OCI-LY7 (cell line): Measurements from ENCODE around the gene FBXO7. TPM values are rescaled to one million over a fixed set of nuclear protein-coding genes. Genes with fewer than 3 reads are reported as not detected.

Experiments
- BruUV-seq: library from RNA; stranded (reverse); fragments of 400-500 nt; replicated peaks from 2 replicates; lab custom pipeline; 2021; lab: Mats Ljungman, UMichigan
- CTCF ChIA-PET: fragments of 300-600 bp; sonication (Branson Sonifier 250); formaldehyde crosslinking; loops from one replicate; lab custom pipeline; 2022; ENCODE audit warnings: antibody characterized with exemption; ENCODE audit not compliant: unreplicated experiment; lab: Charles Lee
- POLR2A ChIA-PET: fragments of 300-600 bp; sonication (Branson Sonifier 250); formaldehyde crosslinking; loops from one replicate; lab custom pipeline; 2022; ENCODE audit warnings: antibody characterized with exemption; lab: Charles Lee
- DNase-seq: peaks from one replicate; pipeline ENCODE4 v3.0.0-alpha.2; 2015; ENCODE audit warnings: low spot score
- H2AFZ ChIP-seq: fragments of 200-600 bp; sonication (generic), shearing (Covaris generic); 2 replicates; pipeline ENCODE4 v1.6.1; 2014; ENCODE audit warnings: mild to moderate bottlenecking, antibody characterized with exemption, low read length, moderate library complexity
- H3K27ac ChIP-seq: fragments of 200-600 bp; sonication (generic); 2 replicates; pipeline ENCODE4 v1.5.1; 2014; ENCODE audit warnings: mixed run types, low read depth, mild to moderate bottlenecking, moderate library complexity, low read length, inconsistent platforms; ENCODE audit not compliant: poor library complexity, severe bottlenecking
- H3K36me3 ChIP-seq: fragments of 200-600 bp; sonication (generic); 2 replicates; pipeline ENCODE4 v1.6.1; 2014; ENCODE audit warnings: mild to moderate bottlenecking, antibody characterized with exemption, low read length, moderate library complexity, mixed read lengths; ENCODE audit not compliant: insufficient read depth
- H3K4me1 ChIP-seq: fragments of 200-600 bp; sonication (generic); 2 replicates; pipeline ENCODE4 v1.5.1; 2014; ENCODE audit warnings: mild to moderate bottlenecking, low read length; ENCODE audit not compliant: insufficient read depth, poor library complexity, severe bottlenecking
- H3K4me2 ChIP-seq: fragments of 200-600 bp; sonication (generic); 2 replicates; pipeline ENCODE4 v1.6.1; 2014; ENCODE audit warnings: mild to moderate bottlenecking, low read length
- H3K4me3 ChIP-seq: fragments of 200-600 bp; sonication (generic); 2 replicates; pipeline ENCODE4 v1.5.1; 2014; ENCODE audit warnings: mild to moderate bottlenecking, low read depth, low read length; ENCODE audit not compliant: poor library complexity, severe bottlenecking
- H3K79me2 ChIP-seq: fragments of 200-600 bp; sonication (generic); 2 replicates; pipeline ENCODE4 v1.6.1; 2016; ENCODE audit warnings: low read depth, mild to moderate bottlenecking, low read length, moderate library complexity, mixed read lengths; ENCODE audit not compliant: insufficient read depth
- H3K9me2 ChIP-seq: fragments of 200-600 bp; sonication (generic); 2 replicates; pipeline ENCODE4 v1.6.1; 2016; ENCODE audit warnings: mild to moderate bottlenecking, low read length, mixed read lengths; ENCODE audit not compliant: insufficient read depth
- H3K9me3 ChIP-seq: fragments of 200-600 bp; sonication (generic); 2 replicates; pipeline ENCODE4 v1.6.1; 2014; ENCODE audit warnings: mild to moderate bottlenecking, mixed run types, low read length, mixed read lengths
- H4K20me1 ChIP-seq: fragments of 200-600 bp; sonication (generic); 2 replicates; pipeline ENCODE4 v1.6.1; 2014; ENCODE audit warnings: mild to moderate bottlenecking, antibody characterized with exemption, low read length, moderate library complexity, mixed read lengths; ENCODE audit not compliant: insufficient read depth
- CTCF ChIP-seq: fragments of 200-600 bp; sonication (generic); conservative IDR thresholded peaks from 2 replicates; pipeline ENCODE4 v1.5.1; 2014; ENCODE audit warnings: mild to moderate bottlenecking, antibody characterized with exemption, low read length, moderate library complexity, mixed read lengths
- EZH2phosphoT487 ChIP-seq: fragments of 200-600 bp; sonication (generic); IDR thresholded peaks from 2 replicates; pipeline ENCODE4 v1.6.1; 2018; ENCODE audit warnings: low read depth, borderline replicate concordance, mild to moderate bottlenecking, mixed run types, antibody characterized with exemption, low read length, moderate library complexity, mixed read lengths
- intact Hi-C: fragments of 100-400 bp; cut with micrococcal nuclease; formaldehyde crosslinking; loops from one replicate; pipeline ENCODE4 v1.10.0; 2022; ENCODE audit not compliant: unreplicated experiment
- total RNA-seq, 2 experiments: library from RNA; depleted of rRNA in 1 of 2; stranded (reverse); fragments of >200 nt in 1 of 2; shearing (Covaris generic) in 1 of 2; gene quantifications; 2 replicates each; pipeline ENCODE4 v1.2.3, GENCODE V29; 2014 to 2022

FBXO7 gene
- total RNA-seq, 2 experiments from 2014 or later, result 73.8 to 81.9 TPM

GRCh38 chr22:32542677-32543357, 68.2 kb downstream of the FBXO7 start:
- intact Hi-C loops, result no loop called here
- H2AFZ ChIP-seq, result no peak overlapping the region
- no TSS peak for BruUV-seq
- ChIA-PET POLR2A (no interaction called here), CTCF (no interaction called here)
- no peak overlapping the region for H3K27ac ChIP-seq
- TF ChIP-seq EZH2phosphoT487, result no peak
- no peak for TF ChIP-seq CTCF
- H3K4me2 ChIP-seq, result no peak overlapping the region
- no peaks in the 10 kb centered on the region for H4K20me1 ChIP-seq
- no peak for DNase-seq
- H3K36me3 ChIP-seq, result no peaks in the 10 kb centered on the region
- H3K4me3 ChIP-seq, result no peak overlapping the region
- H3K4me1 ChIP-seq, result no peaks in the 10 kb centered on the region
- no peaks in the 10 kb centered on the region for H3K9me2 ChIP-seq
- no peaks in the 10 kb centered on the region for H3K9me3 ChIP-seq
- no peaks in the 10 kb centered on the region for H3K79me2 ChIP-seq

GRCh38 chr22:32544953-32545558, 70.4 kb downstream of the FBXO7 start:
- no peaks in the 10 kb centered on the region for H3K36me3 ChIP-seq
- CTCF ChIA-PET, result no interaction called here
- no peaks in the 10 kb centered on the region for H3K9me2 ChIP-seq
- no peaks in the 10 kb centered on the region for H3K4me1 ChIP-seq
- H3K4me2 ChIP-seq, result no peak overlapping the region
- no peak overlapping the region for H3K27ac ChIP-seq
- no peaks in the 10 kb centered on the region for H3K79me2 ChIP-seq
- H2AFZ ChIP-seq, result no peak overlapping the region
- no peak for TF ChIP-seq CTCF
- no peak for TF ChIP-seq EZH2phosphoT487
- H4K20me1 ChIP-seq, result no peaks in the 10 kb centered on the region
- no TSS peak for BruUV-seq
- H3K4me3 ChIP-seq, result no peak overlapping the region
- DNase-seq, result no peak
- H3K9me3 ChIP-seq, result no peaks in the 10 kb centered on the region
- intact Hi-C loops, result no loop called here
- POLR2A ChIA-PET, result no interaction called here

GRCh38 chr22:32545801-32546200, 71.2 kb downstream of the FBXO7 start:
- ChIA-PET POLR2A (interaction anchor here (0.5 kb wide), 1 partner anchor 906 kb away, joined by 4 read pairs; no protein-coding TSS in a partner anchor), CTCF (no interaction called here)
- BruUV-seq, result no TSS peak
- Histone ChIP-seq H3K9me3 (no peaks in the 10 kb centered on the region), H3K9me2 (no peaks in the 10 kb centered on the region), H3K27ac (no peak overlapping the region), H4K20me1 (no peaks in the 10 kb centered on the region), H3K4me3 (no peak overlapping the region), H3K79me2 (no peaks in the 10 kb centered on the region), H3K4me2 (no peak overlapping the region), H3K36me3 (no peaks in the 10 kb centered on the region), H2AFZ (no peak overlapping the region), H3K4me1 (no peaks in the 10 kb centered on the region)
- intact Hi-C loops, result no loop called here
- DNase-seq, result no peak
- TF ChIP-seq EZH2phosphoT487 (no peak), CTCF (no peak)
